AG04450 (cell line): Measurements from ENCODE around the gene MYH11. TPM values are rescaled to one million over a fixed set of nuclear protein-coding genes. Genes with fewer than 3 reads are reported as not detected.

ENCODE experiments used
- CTCF ChIA-PET: fragments of 300-600, 350-600 bp; formaldehyde crosslinking; extraction: SDS; loops from one replicate; lab custom pipeline; 2022; ENCODE audit warnings: antibody characterized with exemption, inconsistent platforms; lab: Charles Lee
- POLR2A ChIA-PET: fragments of 350-600 bp; formaldehyde crosslinking; extraction: SDS; loops from one replicate; lab custom pipeline; 2021; ENCODE audit warnings: antibody characterized with exemption, inconsistent platforms; lab: Yijun Ruan, JAX
- DNase-seq: peaks from one replicate; pipeline ENCODE4 v3.0.0-alpha.2; 2011; ENCODE audit warnings: low read depth, low spot score
- H3K27ac ChIP-seq: one replicate; pipeline ENCODE4 v1.5.1; 2012; ENCODE audit warnings: low read depth, low read length, control low read depth
- H3K27me3 ChIP-seq: one replicate; pipeline ENCODE4 v1.6.0; 2012; ENCODE audit warnings: low read length; ENCODE audit not compliant: control insufficient read depth, insufficient read depth
- H3K4me3 ChIP-seq: 2 replicates; pipeline ENCODE4 v1.5.1; 2011; ENCODE audit warnings: mild to moderate bottlenecking, low read depth, low read length, control low read depth
- H3K9me3 ChIP-seq: 2 replicates; pipeline ENCODE4 v1.5.1; 2012; ENCODE audit warnings: low read length; ENCODE audit not compliant: control insufficient read depth, insufficient read depth
- polyA plus RNA-seq: library from polyadenylated mRNA; depleted of rRNA; stranded (reverse); fragments of >200 nt; gene quantifications from 2 replicates; pipeline ENCODE4 v1.2.3, GENCODE V29; 2011
- TF ChIP-seq, protein P1 (sequence below): IDR thresholded peaks from 2 replicates; pipeline ENCODE4 v1.5.1; 2011; ENCODE audit warnings: low read depth, low read length, control low read depth, inconsistent platforms

The MYH11 gene
- polyA plus RNA-seq, 1 experiment = 0.20 TPM

DNA sequence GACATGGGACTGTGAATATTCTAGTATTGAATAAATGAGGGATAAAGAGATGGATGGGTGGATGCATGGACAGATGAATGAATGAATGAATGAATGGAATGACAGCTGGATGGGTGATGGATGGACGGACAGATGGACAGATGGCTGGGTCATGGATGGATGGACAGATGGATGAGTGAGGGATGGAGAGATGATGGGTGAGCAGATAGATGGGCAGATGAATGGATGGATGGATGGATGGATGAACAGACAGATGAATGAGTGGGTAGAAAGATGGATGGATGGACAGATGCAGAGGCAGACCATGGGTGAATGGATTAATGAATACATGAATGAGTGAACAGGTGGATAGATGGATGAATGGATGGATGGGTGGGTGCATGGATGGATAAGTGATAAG, 96.7 kb downstream of the MYH11 start:
- peaks cover 10% of the 10 kb centered on the region for H3K27me3 ChIP-seq
- ChIA-PET CTCF (no interaction called here), POLR2A (no interaction called here)
- H3K27ac ChIP-seq = no peak overlapping the region
- H3K4me3 ChIP-seq = no peak overlapping the region
- DNase-seq = no peak
- TF ChIP-seq, protein P1, sequence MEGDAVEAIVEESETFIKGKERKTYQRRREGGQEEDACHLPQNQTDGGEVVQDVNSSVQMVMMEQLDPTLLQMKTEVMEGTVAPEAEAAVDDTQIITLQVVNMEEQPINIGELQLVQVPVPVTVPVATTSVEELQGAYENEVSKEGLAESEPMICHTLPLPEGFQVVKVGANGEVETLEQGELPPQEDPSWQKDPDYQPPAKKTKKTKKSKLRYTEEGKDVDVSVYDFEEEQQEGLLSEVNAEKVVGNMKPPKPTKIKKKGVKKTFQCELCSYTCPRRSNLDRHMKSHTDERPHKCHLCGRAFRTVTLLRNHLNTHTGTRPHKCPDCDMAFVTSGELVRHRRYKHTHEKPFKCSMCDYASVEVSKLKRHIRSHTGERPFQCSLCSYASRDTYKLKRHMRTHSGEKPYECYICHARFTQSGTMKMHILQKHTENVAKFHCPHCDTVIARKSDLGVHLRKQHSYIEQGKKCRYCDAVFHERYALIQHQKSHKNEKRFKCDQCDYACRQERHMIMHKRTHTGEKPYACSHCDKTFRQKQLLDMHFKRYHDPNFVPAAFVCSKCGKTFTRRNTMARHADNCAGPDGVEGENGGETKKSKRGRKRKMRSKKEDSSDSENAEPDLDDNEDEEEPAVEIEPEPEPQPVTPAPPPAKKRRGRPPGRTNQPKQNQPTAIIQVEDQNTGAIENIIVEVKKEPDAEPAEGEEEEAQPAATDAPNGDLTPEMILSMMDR = no peak
- H3K9me3 ChIP-seq = no peaks in the 10 kb centered on the region

DNA sequence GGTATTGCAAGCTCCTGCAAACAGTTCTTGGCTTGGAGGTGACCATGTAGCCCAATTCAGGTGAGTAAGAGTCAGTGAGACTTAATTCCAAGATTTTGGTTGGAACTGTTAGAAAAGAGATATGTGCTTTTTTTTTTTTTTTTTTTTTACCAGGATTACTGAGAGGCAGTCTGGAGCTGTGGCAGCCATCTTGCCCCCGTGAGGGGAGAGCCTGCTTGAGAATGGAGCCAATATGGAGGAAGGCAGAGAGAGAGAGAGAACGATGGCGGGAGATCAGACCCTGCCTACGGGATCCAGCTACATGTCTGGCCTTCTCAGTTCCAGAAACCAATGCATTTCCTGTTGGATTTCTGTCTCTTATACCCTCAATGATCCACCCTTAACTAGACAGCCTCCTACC, 97.8 kb downstream of the MYH11 start:
- ChIA-PET CTCF (interaction anchor here (0.7 to 0.9 kb wide), 3 partner anchors 25 to 369 kb away, joined by 3 to 5 read pairs (median 4); no protein-coding TSS in a partner anchor), POLR2A (no interaction called here)
- TF ChIP-seq, protein P1 = no peak
- no peak for DNase-seq
- no peaks in the 10 kb centered on the region for H3K9me3 ChIP-seq
- H3K27ac ChIP-seq = no peak overlapping the region
- no peak overlapping the region for H3K4me3 ChIP-seq
- H3K27me3 ChIP-seq = peaks cover 6% of the 10 kb centered on the region

DNA sequence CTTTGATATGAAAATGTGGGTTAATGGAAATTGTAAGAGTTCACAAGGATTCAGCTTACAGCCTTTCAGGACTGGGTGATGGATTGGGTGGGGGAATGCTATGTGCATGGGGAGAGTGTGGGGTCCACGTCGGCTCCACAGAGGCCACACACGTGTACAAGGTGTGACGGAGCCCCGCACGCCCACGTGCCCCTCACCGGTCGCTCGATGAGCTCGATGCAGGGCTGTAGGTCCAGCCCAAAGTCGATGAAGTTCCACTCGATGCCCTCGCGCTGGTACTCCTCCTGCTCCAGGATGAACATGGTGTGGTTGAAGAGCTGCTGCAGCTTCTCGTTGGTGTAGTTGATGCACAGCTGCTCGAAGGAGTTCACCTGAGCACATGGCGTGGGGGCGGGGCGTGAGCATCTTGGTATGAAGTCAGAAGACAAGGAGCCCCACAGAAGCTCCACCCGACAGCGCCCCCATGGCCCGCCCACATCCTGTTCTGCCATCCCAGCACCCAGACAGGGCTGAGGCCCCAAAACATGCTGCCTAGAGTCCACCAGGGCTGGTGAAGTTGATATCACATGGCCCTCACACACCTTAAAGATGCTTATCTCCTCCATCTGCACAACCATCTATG, 99.1 kb downstream of the MYH11 start:
- TF ChIP-seq, protein P1 = no peak
- Histone ChIP-seq H3K9me3 (no peaks in the 10 kb centered on the region), H3K27ac (no peak overlapping the region), H3K4me3 (no peak overlapping the region), H3K27me3 (peaks cover 3% of the 10 kb centered on the region)
- DNase-seq = no peak
- POLR2A ChIA-PET = no interaction called here
- CTCF ChIA-PET = interaction anchor here (0.7 to 2.1 kb wide), 4 partner anchors 9 to 362 kb away, joined by 4 to 6 read pairs (median 4); no protein-coding TSS in a partner anchor

DNA sequence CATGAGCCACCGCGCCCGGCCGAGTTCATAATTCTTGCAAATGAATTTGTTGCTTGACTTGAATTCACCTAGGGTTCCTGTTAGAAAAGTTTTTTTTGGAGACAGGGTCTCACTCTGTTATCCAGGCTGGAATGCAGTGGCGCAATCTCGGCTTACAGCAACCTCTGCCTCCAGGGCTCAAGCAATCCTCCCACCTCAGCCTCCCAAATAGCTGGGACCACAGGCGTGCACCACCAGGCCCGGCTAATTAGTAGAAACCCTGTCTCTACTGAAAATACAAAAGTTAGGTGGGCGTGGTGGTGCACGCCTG, 99.8 kb downstream of the MYH11 start:
- Histone ChIP-seq H3K27ac (no peak overlapping the region), H3K9me3 (no peaks in the 10 kb centered on the region), H3K4me3 (no peak overlapping the region), H3K27me3 (no peaks in the 10 kb centered on the region)
- ChIA-PET POLR2A (no interaction called here), CTCF (interaction anchor here (0.6 to 2.1 kb wide), 18 partner anchors 9 to 318 kb away, joined by 3 to 16 read pairs (median 5); no protein-coding TSS in a partner anchor)
- no peak for DNase-seq
- TF ChIP-seq, protein P1 = no peak

DNA sequence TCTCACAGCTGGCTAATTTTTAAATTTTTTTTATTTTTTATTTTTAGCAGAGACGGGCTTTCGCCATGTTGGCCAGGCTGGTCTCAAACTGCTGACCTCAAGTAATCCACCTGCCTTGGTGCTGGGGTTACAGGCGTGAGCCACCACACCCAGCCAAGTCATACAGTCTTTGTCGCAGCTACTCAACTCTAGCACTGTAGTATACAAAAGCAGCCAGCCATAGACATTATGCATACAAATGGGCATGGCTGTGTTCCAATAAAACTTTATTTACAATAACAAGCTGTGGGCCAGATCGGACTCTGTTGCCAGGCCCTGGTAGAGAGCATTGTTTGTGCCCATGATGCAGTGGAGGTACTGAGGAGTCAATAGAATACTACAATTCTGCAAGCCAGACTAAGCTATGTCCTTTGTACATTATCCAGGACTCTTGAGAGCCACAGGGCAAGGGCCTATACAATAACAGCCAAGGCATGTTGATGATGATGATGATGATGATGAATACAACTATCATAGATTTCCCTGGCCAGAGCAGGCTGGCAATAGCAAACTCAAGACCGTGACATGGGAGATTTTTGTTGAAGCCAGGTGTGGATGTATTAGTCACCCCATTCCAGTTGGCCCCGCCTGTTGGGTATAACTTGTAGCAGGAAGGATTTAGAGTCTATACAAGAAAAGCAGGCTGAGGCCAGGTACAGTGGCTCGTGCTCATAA, 101.8 kb downstream of the MYH11 start:
- POLR2A ChIA-PET = no interaction called here

More for the DNA sequence above, 101.8 kb downstream of the MYH11 start:
- Histone ChIP-seq H3K4me3 (no peak overlapping the region), H3K9me3 (no peaks in the 10 kb centered on the region), H3K27ac (no peak overlapping the region), H3K27me3 (no peaks in the 10 kb centered on the region)
- DNase-seq = no peak
- CTCF ChIA-PET = interaction anchor here (0.8 to 1.2 kb wide), 2 partner anchors 13 to 113 kb away, joined by 3 read pairs; no protein-coding TSS in a partner anchor
- TF ChIP-seq, protein P1 = no peak
